Right lobe of liver (tissue), 4 donors: ENCODE results near the gene DAB2.

Source experiments
- CTCF ChIP-seq, 4 donors: fragments of 200-600 bp in 3 of 4; fragments of 450-650 bp in 1 of 4; IDR thresholded peaks; one replicate each; pipeline versions ENCODE4 v1.5.1 to v1.8.0; 2016 to 2022; ENCODE audit warnings: antibody characterized with exemption in 4 of 4, mild to moderate bottlenecking in 2 of 4
- POLR2A ChIP-seq: fragments of 450-650 bp; IDR thresholded peaks from one replicate; pipeline ENCODE4 v1.6.1; 2017; ENCODE audit warnings: antibody characterized with exemption, mild to moderate bottlenecking
- donor health status: DM: no; HTN: no; CAD: no.
- donor health status: DM: no; HTN: no; CAD: no.
- donor health status: DM: no; HTN: yes; CAD: no.

GRCh38 chr5:39432696-39433530 is 8.1 kb upstream of the DAB2 start:
- no peak for TF ChIP-seq POLR2A
- no peak for TF ChIP-seq CTCF (IDR thresholded peaks at IDR 0.05)
